Ishikawa (cell line): Measurements from ENCODE around the gene ATXN7.

Source experiments
- CEBPB ChIP-seq: IDR thresholded peaks from 2 replicates; pipeline ENCODE4 v1.6.1; 2012
- CREB1 ChIP-seq: IDR thresholded peaks from 2 replicates; pipeline ENCODE4 v1.6.1; 2012; ENCODE audit warnings: low read depth
- EGR1 ChIP-seq: IDR thresholded peaks from 2 replicates; pipeline ENCODE4 v1.6.1; 2012
- EP300 ChIP-seq: IDR thresholded peaks from 2 replicates; pipeline ENCODE4 v1.6.1; 2012; ENCODE audit warnings: borderline replicate concordance
- FOXM1 ChIP-seq: IDR thresholded peaks from 2 replicates; pipeline ENCODE4 v1.6.1; 2012; ENCODE audit warnings: low read depth, borderline replicate concordance
- MAX ChIP-seq: IDR thresholded peaks from 2 replicates; pipeline ENCODE4 v1.6.1; 2012
- NFIC ChIP-seq: IDR thresholded peaks from 2 replicates; pipeline ENCODE4 v1.6.1; 2012
- RAD21 ChIP-seq: IDR thresholded peaks from 2 replicates; pipeline ENCODE4 v1.6.1; 2012; ENCODE audit warnings: low read depth
- TAF1 ChIP-seq: IDR thresholded peaks from 2 replicates; pipeline ENCODE4 v1.6.1; 2012; ENCODE audit warnings: low read depth, mild to moderate bottlenecking
- TCF12 ChIP-seq: IDR thresholded peaks from 2 replicates; pipeline ENCODE4 v1.6.1; 2012; ENCODE audit warnings: low read depth
- TEAD4 ChIP-seq: IDR thresholded peaks from 2 replicates; pipeline ENCODE4 v1.6.1; 2012
- USF1 ChIP-seq: IDR thresholded peaks from 2 replicates; pipeline ENCODE4 v1.6.1; 2012
- YY1 ChIP-seq: IDR thresholded peaks from 2 replicates; pipeline ENCODE4 v1.6.1; 2012; ENCODE audit warnings: low read depth
- ZBTB7A ChIP-seq: IDR thresholded peaks from 2 replicates; pipeline ENCODE4 v1.6.1; 2012; ENCODE audit warnings: low read depth
- TF ChIP-seq, protein P1 (sequence below): IDR thresholded peaks from 2 replicates; pipeline ENCODE4 v1.6.1; 2012; ENCODE audit warnings: low read depth, mild to moderate bottlenecking

The ATXN7 gene

DNA sequence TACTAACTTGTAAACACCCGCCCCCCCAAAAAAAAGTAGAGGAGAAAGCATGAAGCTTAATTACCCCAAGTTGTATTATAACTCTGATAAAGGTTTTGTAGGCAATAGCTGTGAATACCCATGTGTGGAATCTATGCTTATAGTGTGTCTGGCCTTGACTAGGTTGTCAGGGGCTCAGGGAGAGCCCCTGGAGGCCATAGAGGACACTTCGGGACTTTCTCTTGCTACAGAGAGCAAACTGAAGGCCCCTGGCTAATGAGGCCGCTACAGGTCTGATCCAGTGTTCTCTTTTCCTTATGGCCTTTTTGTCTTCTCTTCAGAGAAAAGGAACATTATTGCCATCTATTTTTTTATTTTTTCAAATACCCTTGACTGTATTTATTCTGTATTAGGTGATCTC, 67.6 kb downstream of the ATXN7 start:
- TF ChIP-seq, protein P1, sequence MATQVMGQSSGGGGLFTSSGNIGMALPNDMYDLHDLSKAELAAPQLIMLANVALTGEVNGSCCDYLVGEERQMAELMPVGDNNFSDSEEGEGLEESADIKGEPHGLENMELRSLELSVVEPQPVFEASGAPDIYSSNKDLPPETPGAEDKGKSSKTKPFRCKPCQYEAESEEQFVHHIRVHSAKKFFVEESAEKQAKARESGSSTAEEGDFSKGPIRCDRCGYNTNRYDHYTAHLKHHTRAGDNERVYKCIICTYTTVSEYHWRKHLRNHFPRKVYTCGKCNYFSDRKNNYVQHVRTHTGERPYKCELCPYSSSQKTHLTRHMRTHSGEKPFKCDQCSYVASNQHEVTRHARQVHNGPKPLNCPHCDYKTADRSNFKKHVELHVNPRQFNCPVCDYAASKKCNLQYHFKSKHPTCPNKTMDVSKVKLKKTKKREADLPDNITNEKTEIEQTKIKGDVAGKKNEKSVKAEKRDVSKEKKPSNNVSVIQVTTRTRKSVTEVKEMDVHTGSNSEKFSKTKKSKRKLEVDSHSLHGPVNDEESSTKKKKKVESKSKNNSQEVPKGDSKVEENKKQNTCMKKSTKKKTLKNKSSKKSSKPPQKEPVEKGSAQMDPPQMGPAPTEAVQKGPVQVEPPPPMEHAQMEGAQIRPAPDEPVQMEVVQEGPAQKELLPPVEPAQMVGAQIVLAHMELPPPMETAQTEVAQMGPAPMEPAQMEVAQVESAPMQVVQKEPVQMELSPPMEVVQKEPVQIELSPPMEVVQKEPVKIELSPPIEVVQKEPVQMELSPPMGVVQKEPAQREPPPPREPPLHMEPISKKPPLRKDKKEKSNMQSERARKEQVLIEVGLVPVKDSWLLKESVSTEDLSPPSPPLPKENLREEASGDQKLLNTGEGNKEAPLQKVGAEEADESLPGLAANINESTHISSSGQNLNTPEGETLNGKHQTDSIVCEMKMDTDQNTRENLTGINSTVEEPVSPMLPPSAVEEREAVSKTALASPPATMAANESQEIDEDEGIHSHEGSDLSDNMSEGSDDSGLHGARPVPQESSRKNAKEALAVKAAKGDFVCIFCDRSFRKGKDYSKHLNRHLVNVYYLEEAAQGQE = no peak
- no peak for TF ChIP-seq RAD21
- TF ChIP-seq EP300 = no peak
- no peak for TF ChIP-seq TEAD4
- no peak for TF ChIP-seq MAX
- no peak for TF ChIP-seq TCF12
- no peak for TF ChIP-seq CEBPB
- no peak for TF ChIP-seq TAF1

GRCh38 chr3:63932509-63933212, 69.0 kb downstream of the ATXN7 start:
- TF ChIP-seq MAX (no peak), TCF12 (no peak), EGR1 (no peak), CREB1 (no peak), EP300 (no peak), TEAD4 (no peak), FOXM1 (no peak), NFIC (no peak), ZBTB7A (no peak), YY1 (no peak), USF1 (no peak), CEBPB (no peak), RAD21 (no peak), TAF1 (no peak)
- TF ChIP-seq, protein P1 = no peak

GRCh38 chr3:63933459-63933858, 69.8 kb downstream of the ATXN7 start:
- no peak for TF ChIP-seq NFIC
- no peak for TF ChIP-seq TEAD4
- TF ChIP-seq TCF12 = no peak
- TF ChIP-seq FOXM1 = no peak
- TF ChIP-seq, protein P1 = no peak
- TF ChIP-seq YY1 = no peak
- no peak for TF ChIP-seq CEBPB

GRCh38 chr3:63934041-63934866, 70.6 kb downstream of the ATXN7 start:
- TF ChIP-seq TEAD4 = no peak
- no peak for TF ChIP-seq TAF1

DNA sequence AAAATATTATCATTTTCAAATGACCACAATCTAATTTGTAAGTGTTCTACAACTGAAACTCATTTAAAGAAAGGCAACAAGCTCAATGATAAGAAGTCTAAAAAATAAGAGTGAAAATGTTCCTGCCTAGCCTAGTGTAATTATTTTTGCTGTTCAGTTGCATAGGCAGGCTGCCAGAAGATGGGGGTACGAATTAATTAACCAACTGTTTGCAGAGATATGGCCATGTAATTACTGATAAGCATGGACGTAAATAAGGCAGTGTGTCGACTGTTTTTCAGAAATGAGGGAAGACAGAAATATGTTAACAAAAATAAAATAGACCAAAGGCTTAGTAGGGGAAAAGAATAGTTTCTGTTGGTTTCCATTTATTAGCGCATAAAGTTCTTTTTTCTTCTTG, 73.3 kb downstream of the ATXN7 start:
- TF ChIP-seq TCF12 = no peak
- no peak for TF ChIP-seq EP300
- no peak for TF ChIP-seq RAD21
- TF ChIP-seq EGR1 = no peak
- TF ChIP-seq CREB1 = no peak
- TF ChIP-seq, protein P1 = no peak
- TF ChIP-seq FOXM1 = no peak
- TF ChIP-seq YY1 = no peak
- TF ChIP-seq USF1 = no peak
- no peak for TF ChIP-seq ZBTB7A
